ENCODE results near the gene MTOR. TPM values are rescaled to one million over a fixed set of nuclear protein-coding genes. Genes with fewer than 3 reads are reported as not detected.

Gene MTOR
- polyA plus RNA-seq, 1 of the 3 experiments (the other 2 are of a cell fraction): 20.9 TPM

- H2AFZ ChIP-seq (ENCODE audit: low read depth): no peak overlapping the region
- no peaks in the 10 kb centered on the region for H3K9me3 ChIP-seq
- H3K4me2 ChIP-seq: no peak overlapping the region
- H3F3A ChIP-seq (replicated peaks; ENCODE audit: insufficient read depth): peaks cover 14% of the 10 kb centered on the region
- 92% methylated on average over 6 of the region's 6 CpGs for WGBS (ENCODE audit: low lambda C conversion rate)
- H3K27ac ChIP-seq (ENCODE audit: low read depth in 2 of 2, low read length in 1 of 2): no peak overlapping the region
- TF ChIP-seq PBX3 (IDR thresholded peaks at IDR 0.05) (no peak), TCF12 (IDR thresholded peaks at IDR 0.05) (no peak), RCOR1 (IDR thresholded peaks at IDR 0.05; ENCODE audit: low read length) (no peak), SIN3A (IDR thresholded peaks at IDR 0.05; ENCODE audit: borderline replicate concordance, low read depth, low read length) (no peak), EP300 (IDR thresholded peaks at IDR 0.05; ENCODE audit: borderline replicate concordance in 1 of 2, low read depth in 1 of 2, low read length in 1 of 2) (no peak), SMC3 (IDR thresholded peaks at IDR 0.05; ENCODE audit: low read depth, low read length) (no peak), RXRA (IDR thresholded peaks at IDR 0.05; ENCODE audit: borderline replicate concordance, low read depth) (no peak)
- TF ChIP-seq, protein P1, sequence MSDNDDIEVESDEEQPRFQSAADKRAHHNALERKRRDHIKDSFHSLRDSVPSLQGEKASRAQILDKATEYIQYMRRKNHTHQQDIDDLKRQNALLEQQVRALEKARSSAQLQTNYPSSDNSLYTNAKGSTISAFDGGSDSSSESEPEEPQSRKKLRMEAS (IDR thresholded peaks at IDR 0.05; ENCODE audit: low read depth): no peak
- no peaks in the 10 kb centered on the region for H4K20me1 ChIP-seq (ENCODE audit: insufficient read depth)
- no peak overlapping the region for H3K9ac ChIP-seq
- ChIA-PET POLR2A (no interaction called here), CTCF (interaction anchor here (0.8 to 2.8 kb wide), 5 partner anchors 9 to 574 kb away, joined by 3 to 14 read pairs (median 4); no protein-coding TSS in a partner anchor)
- H3K36me3 ChIP-seq (replicated peaks in 1 of 2; ENCODE audit: control insufficient read depth in 1 of 2, insufficient read depth in 2 of 2, low read length in 1 of 2): peaks cover 12 to 51% of the 10 kb centered on the region in 2 experiments
- H3K27me3 ChIP-seq (ENCODE audit: insufficient read depth): no peaks in the 10 kb centered on the region
- no peak for DNase-seq
- H3K79me2 ChIP-seq (ENCODE audit: insufficient read depth): no peaks in the 10 kb centered on the region
- H3K4me1 ChIP-seq (ENCODE audit: control insufficient read depth in 1 of 2, insufficient read depth in 2 of 2, low read depth in 1 of 2, low read length in 1 of 2): peaks cover 4 to 26% of the 10 kb centered on the region in 2 experiments; a peak in 2 of 4 replicates
- H3K4me3 ChIP-seq (ENCODE audit: low read depth in 2 of 2, low read length in 1 of 2): no peak overlapping the region
- no peaks in the 10 kb centered on the region for H3K9me2 ChIP-seq
These were observed 116.6 kb downstream of the MTOR start for GRCh38 chr1:11145741-11146140.

DNA sequence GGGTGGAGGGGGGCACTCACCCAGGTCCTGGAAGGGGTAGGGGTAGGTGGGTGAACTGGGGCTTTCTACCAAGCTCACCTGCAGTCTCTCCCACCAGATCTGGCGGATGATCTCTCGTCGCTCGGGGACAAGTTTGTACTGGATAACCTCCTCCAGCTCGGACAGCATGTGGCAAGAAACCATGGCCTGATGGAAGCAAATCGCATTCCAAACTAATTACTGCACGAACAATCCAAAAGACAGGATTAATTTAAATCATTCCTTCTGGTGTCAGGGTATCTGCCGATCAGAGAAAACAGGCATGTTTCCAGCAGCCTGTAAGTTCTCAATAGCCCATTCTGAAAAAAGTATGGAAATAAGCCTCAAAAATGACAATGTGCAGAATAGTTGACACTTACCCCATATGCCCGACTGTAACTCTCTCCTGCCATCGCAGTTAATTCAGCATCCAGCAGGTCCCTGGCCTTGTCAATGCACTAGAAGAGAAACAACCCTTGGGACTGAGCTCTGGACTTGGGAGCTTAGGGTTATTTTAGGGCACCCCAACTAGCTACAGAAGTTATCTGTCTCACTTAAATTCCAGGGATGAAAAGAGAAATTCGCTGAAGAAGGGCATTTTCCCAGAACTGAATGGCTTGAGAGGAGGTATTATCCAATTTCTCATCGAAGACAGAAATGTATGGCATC is 117.6 kb downstream of the MTOR start:
- POLR2A ChIA-PET: interaction anchor here (1.1 kb wide), 1 partner anchor 12 kb away, joined by 3 read pairs; no protein-coding TSS in a partner anchor
- TF ChIP-seq ELF1 (IDR thresholded peaks at IDR 0.05) (no peak), POLR2AphosphoS5 (IDR thresholded peaks at IDR 0.05; ENCODE audit: low read depth, low read length) (no peak), MXI1 (IDR thresholded peaks at IDR 0.05; ENCODE audit: low read depth, low read length) (peak; percentile 50; the same call in 1 of the 2 replicates), EP300 (IDR thresholded peaks at IDR 0.05; ENCODE audit: borderline replicate concordance in 1 of 2, low read depth in 1 of 2, low read length in 1 of 2) (peak in 1 of 2 experiments; percentile 67; a peak in 2 of 4 replicates), PBX3 (IDR thresholded peaks at IDR 0.05) (no peak), RAD21 (IDR thresholded peaks at IDR 0.05; ENCODE audit: low read length) (peak; percentile 20), REST (IDR thresholded peaks at IDR 0.05; ENCODE audit: low read depth, low read length) (no peak), FOXM1 (IDR thresholded peaks at IDR 0.05; ENCODE audit: low read depth) (no peak)
- TF ChIP-seq, protein P1 (IDR thresholded peaks at IDR 0.05; ENCODE audit: low read depth): no peak
- TF ChIP-seq, protein P2, sequence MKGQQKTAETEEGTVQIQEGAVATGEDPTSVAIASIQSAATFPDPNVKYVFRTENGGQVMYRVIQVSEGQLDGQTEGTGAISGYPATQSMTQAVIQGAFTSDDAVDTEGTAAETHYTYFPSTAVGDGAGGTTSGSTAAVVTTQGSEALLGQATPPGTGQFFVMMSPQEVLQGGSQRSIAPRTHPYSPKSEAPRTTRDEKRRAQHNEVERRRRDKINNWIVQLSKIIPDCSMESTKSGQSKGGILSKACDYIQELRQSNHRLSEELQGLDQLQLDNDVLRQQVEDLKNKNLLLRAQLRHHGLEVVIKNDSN (IDR thresholded peaks at IDR 0.05; ENCODE audit: borderline replicate concordance, low read depth): no peak
- TF ChIP-seq, protein P3, sequence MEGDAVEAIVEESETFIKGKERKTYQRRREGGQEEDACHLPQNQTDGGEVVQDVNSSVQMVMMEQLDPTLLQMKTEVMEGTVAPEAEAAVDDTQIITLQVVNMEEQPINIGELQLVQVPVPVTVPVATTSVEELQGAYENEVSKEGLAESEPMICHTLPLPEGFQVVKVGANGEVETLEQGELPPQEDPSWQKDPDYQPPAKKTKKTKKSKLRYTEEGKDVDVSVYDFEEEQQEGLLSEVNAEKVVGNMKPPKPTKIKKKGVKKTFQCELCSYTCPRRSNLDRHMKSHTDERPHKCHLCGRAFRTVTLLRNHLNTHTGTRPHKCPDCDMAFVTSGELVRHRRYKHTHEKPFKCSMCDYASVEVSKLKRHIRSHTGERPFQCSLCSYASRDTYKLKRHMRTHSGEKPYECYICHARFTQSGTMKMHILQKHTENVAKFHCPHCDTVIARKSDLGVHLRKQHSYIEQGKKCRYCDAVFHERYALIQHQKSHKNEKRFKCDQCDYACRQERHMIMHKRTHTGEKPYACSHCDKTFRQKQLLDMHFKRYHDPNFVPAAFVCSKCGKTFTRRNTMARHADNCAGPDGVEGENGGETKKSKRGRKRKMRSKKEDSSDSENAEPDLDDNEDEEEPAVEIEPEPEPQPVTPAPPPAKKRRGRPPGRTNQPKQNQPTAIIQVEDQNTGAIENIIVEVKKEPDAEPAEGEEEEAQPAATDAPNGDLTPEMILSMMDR (IDR thresholded peaks at IDR 0.05): no peak

More for the DNA sequence above, 117.6 kb downstream of the MTOR start:
- no peak for DNase-seq
- H3K9ac ChIP-seq: no peak overlapping the region
- 57% methylated on average over 10 of the region's 12 CpGs for WGBS (ENCODE audit: low lambda C conversion rate)
- no peaks in the 10 kb centered on the region for H3K27me3 ChIP-seq (ENCODE audit: insufficient read depth)
- H3F3A ChIP-seq (replicated peaks; ENCODE audit: insufficient read depth): peaks cover 14% of the 10 kb centered on the region
- H3K36me3 ChIP-seq (replicated peaks in 1 of 2; ENCODE audit: control insufficient read depth in 1 of 2, insufficient read depth in 2 of 2, low read length in 1 of 2): peaks cover 13 to 45% of the 10 kb centered on the region in 2 experiments
- H3K4me1 ChIP-seq (ENCODE audit: control insufficient read depth in 1 of 2, insufficient read depth in 2 of 2, low read depth in 1 of 2, low read length in 1 of 2): peaks cover 4 to 29% of the 10 kb centered on the region in 2 experiments; a peak in 2 of 4 replicates
- no peak overlapping the region for H3K4me3 ChIP-seq (ENCODE audit: low read depth in 2 of 2, low read length in 1 of 2)
- H2AFZ ChIP-seq (ENCODE audit: low read depth): no peak overlapping the region
- H3K27ac ChIP-seq (ENCODE audit: low read depth in 2 of 2, low read length in 1 of 2): no peak overlapping the region; a peak in 1 of 4 replicates
- H3K79me2 ChIP-seq (ENCODE audit: insufficient read depth): no peaks in the 10 kb centered on the region
- no peaks in the 10 kb centered on the region for H3K9me2 ChIP-seq
- H3K9me3 ChIP-seq: no peaks in the 10 kb centered on the region
- no peaks in the 10 kb centered on the region for H4K20me1 ChIP-seq (ENCODE audit: insufficient read depth)
- CTCF ChIA-PET: interaction anchor here (0.7 to 2.1 kb wide), 2 partner anchors 12 to 54 kb away, joined by 3 to 7 read pairs; no protein-coding TSS in a partner anchor
- H3K4me2 ChIP-seq: no peak overlapping the region
